A673 (cell line): ENCODE results near the gene FRMD5.

ENCODE experiments used
- EZH2 ChIP-seq: fragments of 200-600 bp; sonication (generic); IDR thresholded peaks from 2 replicates; pipeline ENCODE4 v1.6.1; 2017; ENCODE audit warnings: borderline replicate concordance, low read depth, mild to moderate bottlenecking, mixed read lengths, antibody characterized with exemption, low read length; ENCODE audit not compliant: poor library complexity, severe bottlenecking
- TF ChIP-seq, protein P1 (sequence below): fragments of 300-800, 200-600 bp; sonication (generic); conservative IDR thresholded peaks from 2 replicates; pipeline ENCODE4 v1.5.1; 2017; ENCODE audit warnings: low read depth, mild to moderate bottlenecking, antibody characterized with exemption, low read length, moderate library complexity, mixed read lengths

DNA sequence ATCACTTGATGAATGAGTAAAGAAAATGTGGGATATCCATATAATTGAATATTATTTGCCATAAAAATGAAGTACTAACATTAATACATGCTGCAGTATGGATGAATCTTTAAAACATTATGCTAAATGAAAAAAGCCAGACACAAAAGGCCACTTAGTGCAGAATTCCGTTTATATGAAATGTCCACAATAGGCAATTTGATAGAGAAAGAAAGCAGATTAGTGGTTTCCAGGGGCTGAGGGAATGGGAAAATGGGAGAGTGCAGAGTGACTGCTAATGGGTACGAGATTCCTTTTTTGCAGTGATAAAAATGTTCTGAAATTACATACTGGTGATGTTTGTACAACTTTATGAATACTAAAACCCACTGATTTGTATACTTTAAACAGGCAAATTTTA, 126.7 kb downstream of the FRMD5 start:
- TF ChIP-seq EZH2, result no peak
- TF ChIP-seq, protein P1, sequence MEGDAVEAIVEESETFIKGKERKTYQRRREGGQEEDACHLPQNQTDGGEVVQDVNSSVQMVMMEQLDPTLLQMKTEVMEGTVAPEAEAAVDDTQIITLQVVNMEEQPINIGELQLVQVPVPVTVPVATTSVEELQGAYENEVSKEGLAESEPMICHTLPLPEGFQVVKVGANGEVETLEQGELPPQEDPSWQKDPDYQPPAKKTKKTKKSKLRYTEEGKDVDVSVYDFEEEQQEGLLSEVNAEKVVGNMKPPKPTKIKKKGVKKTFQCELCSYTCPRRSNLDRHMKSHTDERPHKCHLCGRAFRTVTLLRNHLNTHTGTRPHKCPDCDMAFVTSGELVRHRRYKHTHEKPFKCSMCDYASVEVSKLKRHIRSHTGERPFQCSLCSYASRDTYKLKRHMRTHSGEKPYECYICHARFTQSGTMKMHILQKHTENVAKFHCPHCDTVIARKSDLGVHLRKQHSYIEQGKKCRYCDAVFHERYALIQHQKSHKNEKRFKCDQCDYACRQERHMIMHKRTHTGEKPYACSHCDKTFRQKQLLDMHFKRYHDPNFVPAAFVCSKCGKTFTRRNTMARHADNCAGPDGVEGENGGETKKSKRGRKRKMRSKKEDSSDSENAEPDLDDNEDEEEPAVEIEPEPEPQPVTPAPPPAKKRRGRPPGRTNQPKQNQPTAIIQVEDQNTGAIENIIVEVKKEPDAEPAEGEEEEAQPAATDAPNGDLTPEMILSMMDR, result no peak
